VCaP (cell line): ENCODE data around the gene FITM1.

Experiments used
- H3K27ac ChIP-seq: fragments of 450-650 bp; 2 replicates; pipeline ENCODE4 v1.5.1; 2017
- CTCF ChIP-seq: fragments of 450-650 bp; conservative IDR thresholded peaks from 2 replicates; pipeline ENCODE4 v1.5.1; 2017; ENCODE audit warnings: mild to moderate bottlenecking, moderate library complexity

Gene FITM1

DNA sequence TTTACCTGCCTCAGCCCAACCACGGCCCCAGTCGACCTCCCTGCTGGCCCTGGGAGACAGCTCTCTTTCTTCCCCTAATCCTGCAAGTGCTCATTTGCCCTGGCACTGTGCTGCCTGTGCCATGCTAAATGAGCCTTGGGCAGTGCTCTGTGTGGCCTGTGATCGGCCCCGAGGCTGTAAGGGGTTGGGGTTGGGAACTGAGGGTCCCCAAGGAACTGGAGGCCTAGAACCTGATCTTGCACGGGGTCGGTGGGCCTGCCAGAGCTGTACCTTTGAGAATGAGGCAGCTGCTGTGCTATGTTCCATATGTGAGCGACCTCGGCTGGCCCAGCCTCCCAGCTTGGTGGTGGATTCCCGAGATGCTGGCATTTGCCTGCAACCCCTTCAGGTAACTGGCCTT is 19.6 kb downstream of the FITM1 start:
- TF ChIP-seq CTCF = no peak
- H3K27ac ChIP-seq = no peak overlapping the region

- H3K27ac ChIP-seq = no peak overlapping the region
- TF ChIP-seq CTCF = no peak
These were observed 20.1 kb downstream of the FITM1 start for GRCh38 chr14:24150567-24150966.

DNA sequence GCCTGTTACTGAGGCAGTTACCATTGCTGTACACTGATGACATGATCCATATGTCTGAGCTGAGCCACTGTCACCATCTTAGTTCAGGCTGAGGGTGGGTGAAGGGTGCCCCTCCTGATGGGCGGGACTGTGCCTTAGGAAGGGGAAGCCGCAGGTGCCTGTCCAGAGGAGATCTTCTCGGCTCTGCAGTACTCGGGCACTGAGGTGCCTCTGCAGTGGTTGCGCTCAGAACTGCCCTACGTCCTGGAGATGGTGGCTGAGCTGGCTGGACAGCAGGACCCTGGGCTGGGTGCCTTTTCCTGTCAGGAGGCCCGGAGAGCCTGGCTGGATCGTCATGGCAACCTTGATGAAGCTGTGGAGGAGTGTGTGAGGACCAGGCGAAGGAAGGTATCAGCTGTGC is 20.5 kb downstream of the FITM1 start:
- H3K27ac ChIP-seq = no peak overlapping the region
- no peak for TF ChIP-seq CTCF

GRCh38 chr14:24151404-24152080 is 21.1 kb downstream of the FITM1 start:
- TF ChIP-seq CTCF = no peak
- no peak overlapping the region for H3K27ac ChIP-seq

DNA sequence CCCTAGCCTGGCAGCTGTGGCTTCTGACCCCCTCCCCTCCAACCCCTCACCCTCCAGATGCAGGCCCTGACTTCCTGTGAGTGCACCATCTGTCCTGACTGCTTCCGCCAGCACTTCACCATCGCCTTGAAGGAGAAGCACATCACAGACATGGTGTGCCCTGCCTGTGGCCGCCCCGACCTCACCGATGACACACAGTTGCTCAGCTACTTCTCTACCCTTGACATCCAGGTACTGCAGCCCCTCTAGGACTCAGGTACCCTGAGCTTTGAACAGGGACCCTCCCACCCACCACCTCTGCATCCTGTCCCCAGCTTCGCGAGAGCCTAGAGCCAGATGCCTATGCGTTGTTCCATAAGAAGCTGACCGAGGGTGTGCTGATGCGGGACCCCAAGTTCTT is 24.6 kb downstream of the FITM1 start:
- no peak overlapping the region for H3K27ac ChIP-seq
- no peak for TF ChIP-seq CTCF

- TF ChIP-seq CTCF = no peak
- no peak overlapping the region for H3K27ac ChIP-seq
These were observed 26.4 kb downstream of the FITM1 start for GRCh38 chr14:24156840-24157239.

DNA sequence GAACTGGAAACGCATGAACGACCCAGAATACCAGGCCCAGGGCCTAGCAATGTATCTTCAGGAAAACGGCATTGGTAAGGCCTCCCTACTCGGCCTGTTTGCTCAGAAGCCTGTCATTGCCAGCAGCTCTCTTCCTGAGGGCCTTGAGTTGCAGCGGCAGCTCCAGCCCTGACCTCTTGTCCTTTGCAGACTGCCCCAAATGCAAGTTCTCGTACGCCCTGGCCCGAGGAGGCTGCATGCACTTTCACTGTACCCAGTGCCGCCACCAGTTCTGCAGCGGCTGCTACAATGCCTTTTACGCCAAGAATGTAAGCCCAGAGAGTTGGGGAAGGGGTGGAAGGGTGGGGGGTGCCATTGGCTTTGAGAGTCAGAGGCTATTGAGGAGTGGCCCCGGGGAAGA is 26.9 kb downstream of the FITM1 start:
- TF ChIP-seq CTCF = no peak
- no peak overlapping the region for H3K27ac ChIP-seq
